Neural progenitor cell (in vitro differentiated cells): ENCODE data around the gene RAX2. TPM values are rescaled to one million over a fixed set of nuclear protein-coding genes. Genes with fewer than 3 reads are reported as not detected.

Experiments
- DNase-seq: peaks from one replicate; pipeline ENCODE4 v3.0.0-alpha.2; 2016; ENCODE audit warnings: low spot score
- H2AFZ ChIP-seq: fragments of 200-600 bp; sonication (generic); replicated peaks from 2 replicates; pipeline ENCODE4 v1.6.1; 2016; ENCODE audit warnings: antibody characterized with exemption
- H3F3A ChIP-seq: fragments of 200-600 bp; sonication (generic); 2 replicates; pipeline ENCODE4 v1.6.1; 2016; ENCODE audit warnings: antibody characterized with exemption, low read depth
- H3K27ac ChIP-seq: fragments of 200-600 bp; sonication (generic); 2 replicates; pipeline ENCODE4 v1.5.1; 2016; ENCODE audit warnings: mild to moderate bottlenecking
- H3K27me3 ChIP-seq: fragments of 200-600 bp; sonication (generic); 2 replicates; pipeline ENCODE4 v1.6.1; 2016; ENCODE audit warnings: mild to moderate bottlenecking, moderate library complexity
- H3K36me3 ChIP-seq: fragments of 200-600 bp; sonication (generic); 2 replicates; pipeline ENCODE4 v1.5.1; 2016
- H3K4me1 ChIP-seq: fragments of 200-600 bp; sonication (generic); 2 replicates; pipeline ENCODE4 v1.6.1; 2016; ENCODE audit warnings: mixed run types
- H3K4me2 ChIP-seq: fragments of 200-600 bp; sonication (generic); 2 replicates; pipeline ENCODE4 v1.6.1; 2016
- H3K4me3 ChIP-seq: fragments of 200-600 bp; sonication (generic); 2 replicates; pipeline ENCODE4 v1.5.1; 2016
- H3K79me2 ChIP-seq: fragments of 200-600 bp; sonication (generic); 2 replicates; pipeline ENCODE4 v1.6.1; 2016; ENCODE audit warnings: low read depth
- H3K9ac ChIP-seq: fragments of 200-600 bp; sonication (generic); 2 replicates; pipeline ENCODE4 v1.6.1; 2016
- H3K9me3 ChIP-seq: fragments of 200-600 bp; sonication (generic); 2 replicates; pipeline ENCODE4 v1.5.1; 2016; ENCODE audit warnings: low read depth
- H4K20me1 ChIP-seq: fragments of 200-600 bp; sonication (generic); 2 replicates; pipeline ENCODE4 v1.6.1; 2016; ENCODE audit warnings: low read depth
- H3K27ac Mint-ChIP-seq: 3 replicates; pipeline ENCODE4 v1.8.0; 2021; ENCODE audit warnings: mixed read lengths
- H3K27me3 Mint-ChIP-seq: 2 replicates; pipeline ENCODE4 v1.8.0; 2022; ENCODE audit warnings: low read depth, mild to moderate bottlenecking, inconsistent platforms, moderate library complexity, mixed read lengths; ENCODE audit not compliant: insufficient read depth
- H3K36me3 Mint-ChIP-seq: 3 replicates; pipeline ENCODE4 v1.8.0; 2021; ENCODE audit warnings: mixed read lengths
- H3K4me1 Mint-ChIP-seq: 3 replicates; pipeline ENCODE4 v1.8.0; 2021; ENCODE audit warnings: mixed read lengths
- H3K4me3 Mint-ChIP-seq: 3 replicates; pipeline ENCODE4 v1.8.0; 2021; ENCODE audit warnings: mild to moderate bottlenecking, moderate library complexity, mixed read lengths
- H3K9me3 Mint-ChIP-seq: 3 replicates; pipeline ENCODE4 v1.8.0; 2020; ENCODE audit warnings: mixed read lengths
- EZH2 ChIP-seq: fragments of 200-600 bp; sonication (generic); IDR thresholded peaks from 2 replicates; pipeline ENCODE4 v1.6.1; 2017; ENCODE audit warnings: antibody characterized with exemption, mild to moderate bottlenecking, moderate library complexity
- EZH2phosphoT487 ChIP-seq: fragments of 200-600 bp; sonication (generic); IDR thresholded peaks from 2 replicates; pipeline ENCODE4 v1.6.1; 2017; ENCODE audit warnings: antibody characterized with exemption
- total RNA-seq: library from RNA; depleted of rRNA; stranded (reverse); fragments of >200 nt; gene quantifications from 2 replicates; pipeline ENCODE4 v1.2.3, GENCODE V29; 2015; ENCODE audit warnings: low replicate concordance
- TF ChIP-seq, protein P1 (sequence below): fragments of 200-600 bp; sonication (generic); IDR thresholded peaks from 2 replicates; pipeline ENCODE4 v1.5.1; 2017; ENCODE audit warnings: antibody characterized with exemption, mild to moderate bottlenecking

The RAX2 gene
- total RNA-seq, 1 donor from 2014 or later: not detected

DNA sequence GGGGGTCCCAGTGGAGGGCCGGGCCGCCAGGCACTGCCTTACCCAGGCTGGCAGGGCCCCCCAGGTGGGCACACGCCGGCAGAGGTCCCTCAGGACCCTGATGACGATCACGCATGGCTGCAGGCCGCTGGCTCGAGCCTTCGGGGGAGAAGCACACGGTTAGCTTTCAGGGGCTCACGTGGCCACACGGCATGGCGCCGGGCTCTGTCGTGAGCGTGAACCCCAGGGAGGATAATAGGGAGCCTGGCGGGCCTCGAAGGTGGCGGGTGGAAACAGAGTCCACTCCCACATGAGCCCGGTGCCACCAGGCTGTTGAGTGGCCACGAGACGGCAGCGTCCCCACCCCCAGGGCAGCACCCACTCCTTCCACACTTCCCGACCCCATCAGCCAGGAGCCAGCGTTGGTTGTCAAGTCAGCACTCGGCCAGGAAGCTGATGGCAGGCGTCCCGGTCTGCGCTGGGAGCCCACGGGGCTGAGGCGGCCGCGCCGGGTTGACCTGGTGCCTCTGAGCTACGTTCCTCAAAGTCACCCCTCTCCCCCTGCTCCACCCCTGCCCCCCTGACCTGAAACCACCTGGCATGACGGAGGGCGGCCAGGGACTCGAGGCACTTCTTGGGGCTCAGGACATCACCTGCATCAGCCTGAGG, 38.8 kb upstream of the RAX2 start:
- Histone ChIP-seq H3K4me1 (no peaks in the 10 kb centered on the region), H3K4me2 (no peak overlapping the region), H3K27ac (no peak overlapping the region), H3F3A (peaks cover 6% of the 10 kb centered on the region), H3K27me3 (no peaks in the 10 kb centered on the region), H3K4me3 (no peak overlapping the region), H3K79me2 (no peaks in the 10 kb centered on the region), H3K36me3 (no peaks in the 10 kb centered on the region), H3K9me3 (no peaks in the 10 kb centered on the region), H2AFZ (no peak overlapping the region), H3K9ac (no peak overlapping the region), H4K20me1 (no peaks in the 10 kb centered on the region)
- Mint-ChIP-seq H3K27ac (no peak overlapping the region), H3K36me3 (peaks cover 3% of the 10 kb centered on the region), H3K27me3 (peaks cover 2% of the 10 kb centered on the region), H3K9me3 (peaks cover 3% of the 10 kb centered on the region), H3K4me3 (no peak overlapping the region), H3K4me1 (no peaks in the 10 kb centered on the region)
- DNase-seq: no peak
- TF ChIP-seq EZH2 (no peak), EZH2phosphoT487 (no peak)
- TF ChIP-seq, protein P1, sequence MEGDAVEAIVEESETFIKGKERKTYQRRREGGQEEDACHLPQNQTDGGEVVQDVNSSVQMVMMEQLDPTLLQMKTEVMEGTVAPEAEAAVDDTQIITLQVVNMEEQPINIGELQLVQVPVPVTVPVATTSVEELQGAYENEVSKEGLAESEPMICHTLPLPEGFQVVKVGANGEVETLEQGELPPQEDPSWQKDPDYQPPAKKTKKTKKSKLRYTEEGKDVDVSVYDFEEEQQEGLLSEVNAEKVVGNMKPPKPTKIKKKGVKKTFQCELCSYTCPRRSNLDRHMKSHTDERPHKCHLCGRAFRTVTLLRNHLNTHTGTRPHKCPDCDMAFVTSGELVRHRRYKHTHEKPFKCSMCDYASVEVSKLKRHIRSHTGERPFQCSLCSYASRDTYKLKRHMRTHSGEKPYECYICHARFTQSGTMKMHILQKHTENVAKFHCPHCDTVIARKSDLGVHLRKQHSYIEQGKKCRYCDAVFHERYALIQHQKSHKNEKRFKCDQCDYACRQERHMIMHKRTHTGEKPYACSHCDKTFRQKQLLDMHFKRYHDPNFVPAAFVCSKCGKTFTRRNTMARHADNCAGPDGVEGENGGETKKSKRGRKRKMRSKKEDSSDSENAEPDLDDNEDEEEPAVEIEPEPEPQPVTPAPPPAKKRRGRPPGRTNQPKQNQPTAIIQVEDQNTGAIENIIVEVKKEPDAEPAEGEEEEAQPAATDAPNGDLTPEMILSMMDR: no peak

DNA sequence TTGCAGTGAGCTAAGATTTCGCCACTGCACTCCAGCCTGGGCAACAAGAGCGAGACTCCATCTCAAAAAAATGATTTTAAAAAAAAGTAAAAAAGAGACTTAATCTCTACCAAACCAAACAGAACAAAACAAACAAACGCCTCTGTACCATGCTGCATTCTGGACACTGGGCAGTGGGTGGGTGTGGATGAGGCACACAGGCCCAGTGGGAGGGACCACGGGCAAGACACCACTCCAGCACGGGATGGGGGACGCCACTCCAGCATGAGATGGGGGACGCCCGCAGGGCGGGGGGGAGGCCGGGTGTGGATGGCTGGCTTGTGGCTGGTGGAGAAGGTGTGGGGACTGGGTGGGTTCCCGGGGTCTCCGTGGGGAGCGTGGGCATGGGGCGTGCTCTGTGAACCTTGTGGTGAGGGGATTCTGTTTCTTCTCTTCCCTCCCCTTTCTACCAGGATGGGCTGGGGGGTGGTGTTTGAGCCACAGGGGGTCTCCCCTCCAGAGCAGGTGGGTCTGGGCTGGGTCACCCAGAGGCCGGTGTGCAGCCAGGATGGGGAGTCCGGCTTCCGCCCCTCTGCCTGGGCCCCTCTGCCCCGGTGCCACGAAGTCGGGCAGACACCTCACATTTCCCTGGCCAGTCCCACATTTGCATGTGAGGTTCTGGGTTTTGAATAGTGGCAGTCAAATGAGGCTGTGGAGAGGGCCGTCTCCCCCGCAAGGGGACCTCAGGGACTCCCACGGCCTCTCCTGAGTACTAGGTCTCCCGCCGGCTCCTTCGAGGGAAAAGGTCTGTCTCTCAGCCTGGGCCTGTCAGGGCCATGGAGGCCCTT, 38.1 kb upstream of the RAX2 start:
- Histone ChIP-seq H3F3A (peaks cover 6% of the 10 kb centered on the region), H3K27ac (no peak overlapping the region), H3K27me3 (no peaks in the 10 kb centered on the region), H3K4me3 (no peak overlapping the region), H4K20me1 (no peaks in the 10 kb centered on the region), H3K4me1 (no peaks in the 10 kb centered on the region), H3K9me3 (no peaks in the 10 kb centered on the region), H2AFZ (no peak overlapping the region), H3K36me3 (no peaks in the 10 kb centered on the region), H3K79me2 (no peaks in the 10 kb centered on the region), H3K4me2 (no peak overlapping the region), H3K9ac (no peak overlapping the region)
- TF ChIP-seq, protein P1: no peak
- TF ChIP-seq EZH2 (no peak), EZH2phosphoT487 (no peak)
- H3K9me3 Mint-ChIP-seq: peaks cover 3% of the 10 kb centered on the region
- H3K4me1 Mint-ChIP-seq: no peaks in the 10 kb centered on the region
- no peak for DNase-seq
- H3K27ac Mint-ChIP-seq: no peak overlapping the region
- H3K36me3 Mint-ChIP-seq: peaks cover 3% of the 10 kb centered on the region
- H3K27me3 Mint-ChIP-seq: peaks cover 3% of the 10 kb centered on the region
- no peak overlapping the region for H3K4me3 Mint-ChIP-seq

DNA sequence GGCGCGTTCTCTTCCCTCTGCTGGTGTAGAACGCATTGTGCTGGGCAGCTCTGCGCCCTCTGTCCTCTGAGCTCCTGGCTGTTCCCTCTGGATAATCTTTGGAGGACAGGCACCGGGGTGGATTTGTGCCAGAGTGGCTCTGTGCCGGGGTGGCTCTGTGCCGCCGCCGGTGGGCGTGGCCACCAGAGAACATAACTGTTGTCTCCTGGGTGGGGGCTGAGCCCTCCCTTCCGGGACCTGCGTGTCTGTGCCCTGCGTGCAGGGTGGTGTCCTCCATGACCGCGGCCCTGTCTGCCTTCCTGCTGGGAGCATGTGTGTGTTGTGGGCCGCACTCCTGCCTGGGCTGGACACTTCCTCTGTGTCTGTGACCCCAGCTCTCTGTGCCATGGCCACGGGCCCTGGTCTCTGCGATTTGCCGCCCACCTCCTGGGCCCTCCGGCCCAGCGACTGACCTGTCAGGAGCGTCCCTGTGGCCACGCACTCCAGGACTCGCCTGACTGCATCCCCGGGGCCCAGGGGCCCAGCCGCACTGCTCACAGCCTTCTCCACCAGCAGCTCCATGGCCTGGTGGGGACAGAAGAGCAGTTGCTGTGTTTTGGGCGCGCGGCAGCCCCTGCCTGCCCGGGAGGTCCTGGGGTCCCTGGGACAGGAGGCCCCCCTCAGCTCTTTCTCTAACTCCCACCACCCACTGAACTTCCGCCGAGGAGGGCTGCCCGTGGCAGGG, 36.6 kb upstream of the RAX2 start:
- Mint-ChIP-seq H3K4me3 (no peak overlapping the region), H3K9me3 (peaks cover 3% of the 10 kb centered on the region), H3K27ac (no peak overlapping the region), H3K36me3 (peaks cover 3% of the 10 kb centered on the region), H3K27me3 (peaks cover 3% of the 10 kb centered on the region), H3K4me1 (peaks cover 3% of the 10 kb centered on the region)
- Histone ChIP-seq H3K4me1 (no peaks in the 10 kb centered on the region), H3K27ac (no peak overlapping the region), H3K27me3 (no peaks in the 10 kb centered on the region), H3K4me3 (no peak overlapping the region), H4K20me1 (no peaks in the 10 kb centered on the region), H2AFZ (no peak overlapping the region), H3K4me2 (no peak overlapping the region), H3K9me3 (no peaks in the 10 kb centered on the region), H3K36me3 (no peaks in the 10 kb centered on the region), H3K79me2 (no peaks in the 10 kb centered on the region), H3K9ac (no peak overlapping the region), H3F3A (peaks cover 6% of the 10 kb centered on the region)
- TF ChIP-seq EZH2 (no peak), EZH2phosphoT487 (no peak)
- TF ChIP-seq, protein P1: no peak
- no peak for DNase-seq
